ENCODE data around the gene PCNX2.

Gene PCNX2

DNA sequence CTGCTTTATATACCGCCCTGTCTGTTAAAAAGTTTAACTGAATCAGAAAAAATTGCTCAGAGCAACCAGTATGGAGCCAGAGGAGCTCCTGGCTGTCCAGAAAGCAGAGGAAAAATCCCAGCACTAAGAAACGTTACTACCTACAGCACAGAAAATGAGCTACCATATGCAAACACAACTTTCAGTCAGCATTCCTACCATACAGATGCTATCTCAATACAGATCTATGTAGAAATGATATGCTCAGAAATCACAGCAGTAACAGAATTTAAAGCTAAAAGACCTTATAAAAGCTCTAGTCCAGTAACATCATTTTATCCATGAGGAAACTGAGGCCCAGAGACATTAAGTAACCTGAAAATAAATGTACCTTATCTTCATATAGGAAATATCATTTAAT, 38.7 kb downstream of the PCNX2 start:
- DNase-seq (ENCODE audit: low spot score), result no peak

DNA sequence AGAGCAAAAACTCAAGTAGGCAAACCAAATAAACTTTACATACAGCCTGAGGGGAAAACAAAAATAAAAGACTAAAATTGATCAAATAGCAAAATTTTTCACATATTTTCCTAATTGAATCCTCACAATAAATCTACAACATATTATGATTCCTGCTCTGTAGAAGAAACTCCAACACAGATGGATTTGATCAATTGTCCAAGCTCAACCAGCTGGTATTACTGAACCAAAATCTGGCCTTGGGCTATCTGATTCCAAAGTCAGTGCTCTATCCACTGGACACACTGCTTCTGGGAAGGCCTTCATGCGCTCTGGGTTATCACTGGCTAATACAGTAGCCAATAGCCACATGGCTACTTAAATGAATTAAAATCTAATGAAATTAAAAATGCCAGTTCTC, 39.3 kb downstream of the PCNX2 start:
- DNase-seq (ENCODE audit: low spot score), result no peak

DNA sequence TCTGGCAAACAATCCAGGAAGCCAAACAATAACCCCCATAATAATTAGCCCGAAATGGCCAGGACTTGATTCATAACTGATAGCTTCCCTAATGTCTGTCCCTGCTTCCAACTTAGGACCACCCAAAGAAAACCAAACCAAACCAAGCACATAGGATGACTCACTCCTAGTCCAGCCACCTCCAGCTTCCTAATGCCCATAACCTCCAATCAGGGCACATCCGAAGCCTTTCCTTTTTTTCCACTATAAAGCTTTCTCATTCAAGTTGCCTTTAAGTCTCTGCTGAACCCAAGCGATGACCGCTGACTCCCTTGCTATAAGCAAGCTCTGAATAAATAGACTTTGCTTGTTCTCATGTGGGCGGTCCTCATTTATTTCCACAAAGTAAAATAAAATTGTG, 40.4 kb downstream of the PCNX2 start:
- no peak for DNase-seq (ENCODE audit: low spot score)

DNA sequence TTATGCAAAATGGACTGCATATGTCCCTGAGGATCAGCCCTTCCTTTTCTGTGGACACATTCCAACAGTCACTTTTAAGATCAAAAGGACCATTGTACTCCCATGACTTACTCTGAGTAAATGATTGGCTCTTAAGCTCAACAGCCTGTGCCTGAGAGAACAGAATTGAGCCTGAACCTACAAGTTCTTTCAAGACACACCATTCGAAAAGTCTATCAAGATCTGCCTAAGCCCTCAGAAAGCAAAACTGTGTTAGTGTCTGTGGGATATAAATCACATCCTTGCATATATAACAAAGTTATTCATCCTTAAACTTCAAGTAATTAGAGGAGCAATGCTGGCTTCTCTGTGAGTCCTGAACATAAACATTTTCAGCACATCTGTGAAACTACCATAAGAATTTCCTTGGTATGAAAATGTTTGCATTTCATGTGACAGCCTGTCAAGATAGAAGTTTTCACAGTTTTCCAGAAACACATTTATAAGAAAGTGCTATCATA, 41.6 kb downstream of the PCNX2 start:
- DNase-seq (ENCODE audit: low spot score), result no peak

DNA sequence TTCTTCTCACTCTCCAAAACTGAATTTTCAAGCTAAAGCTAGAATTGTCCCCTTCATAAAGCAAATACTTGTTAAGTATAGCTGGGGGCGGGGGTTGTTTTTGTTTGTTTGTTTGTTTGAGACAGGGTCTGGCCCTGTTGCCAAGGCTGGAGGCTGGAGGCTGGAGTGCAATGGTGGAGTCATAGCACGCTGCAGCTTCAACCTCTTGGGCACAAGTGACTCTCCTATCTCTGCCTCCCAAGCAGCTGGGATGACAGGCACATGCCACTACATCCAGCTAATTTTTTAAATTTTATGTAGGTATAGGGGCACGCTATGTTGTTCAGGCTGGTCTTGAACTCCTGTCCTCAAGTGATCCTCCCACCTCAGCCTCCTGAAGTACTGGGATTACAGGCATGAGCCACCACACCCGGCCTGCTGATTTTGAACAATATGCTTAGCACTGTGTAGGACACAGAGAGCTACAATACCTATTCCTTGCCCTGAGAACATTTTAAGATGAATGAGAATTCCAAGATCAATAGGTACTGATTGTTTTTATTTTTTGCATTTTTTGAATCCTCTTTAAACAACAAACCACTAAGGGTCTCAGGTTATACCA, 42.2 kb downstream of the PCNX2 start:
- no peak for DNase-seq (ENCODE audit: low spot score)

DNA sequence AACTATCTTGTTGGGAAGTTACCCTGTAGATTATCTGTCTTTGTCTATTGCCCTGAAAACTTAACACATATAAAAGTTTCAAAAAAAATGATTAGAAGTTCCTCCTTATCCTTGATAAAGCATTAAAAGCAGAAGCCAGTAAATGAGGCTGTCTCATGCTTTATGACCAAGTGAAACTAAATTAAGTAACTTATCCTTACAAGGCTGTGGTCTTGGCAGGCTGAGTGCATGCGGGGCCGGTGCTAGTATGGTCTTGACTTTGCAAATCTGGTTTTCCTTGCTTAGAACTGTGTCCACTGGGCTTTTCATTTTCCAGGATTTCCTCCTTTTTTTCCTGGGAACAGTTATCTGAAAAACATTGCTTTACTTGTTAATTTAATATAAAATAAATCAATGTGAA, 43.1 kb downstream of the PCNX2 start:
- DNase-seq (ENCODE audit: low spot score), result no peak

DNA sequence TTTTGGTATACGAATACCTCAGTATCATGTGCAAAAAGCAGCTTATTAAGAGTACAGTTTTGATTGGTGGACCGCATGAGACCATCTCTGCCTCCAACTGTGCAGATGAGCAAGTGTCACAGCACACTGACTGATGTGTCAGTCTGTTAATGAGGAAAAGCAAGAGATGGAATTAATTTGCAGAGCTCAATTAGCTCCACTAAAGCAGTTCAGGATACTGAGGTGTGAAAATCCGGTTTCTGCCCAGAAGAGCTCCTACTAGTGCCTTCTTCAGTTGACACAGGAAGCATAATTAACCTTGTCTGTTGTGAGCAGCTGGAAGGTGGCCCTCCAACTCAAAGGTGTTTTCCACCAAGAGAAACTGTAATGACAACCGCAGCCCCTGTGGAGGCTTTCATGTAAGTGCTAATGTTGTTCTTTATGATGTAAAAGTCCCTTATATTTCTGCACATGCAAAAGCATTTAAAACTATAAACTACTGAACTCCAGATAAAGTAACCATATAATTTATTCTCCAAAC, 44.3 kb downstream of the PCNX2 start:
- DNase-seq (ENCODE audit: low spot score), result no peak

DNA sequence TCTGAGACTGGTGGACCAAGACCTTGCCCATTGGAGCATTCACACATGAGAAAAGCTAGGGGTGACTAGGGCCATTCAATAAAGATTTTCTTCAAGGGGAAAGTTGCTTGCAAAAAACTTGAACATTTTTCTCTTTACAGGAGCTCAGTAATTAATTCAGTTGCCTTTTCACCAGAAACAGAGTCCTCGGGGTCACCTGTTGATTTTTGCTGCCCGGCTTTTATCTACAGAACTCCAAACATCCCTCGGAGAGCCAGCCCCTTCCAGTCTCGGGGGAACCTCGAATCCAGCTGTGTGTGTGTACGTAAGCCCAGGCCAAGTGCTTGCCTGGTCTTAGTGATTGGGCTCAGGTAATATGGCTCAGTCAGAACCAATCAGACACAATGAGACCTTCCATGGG, 47.5 kb downstream of the PCNX2 start:
- DNase-seq (ENCODE audit: low spot score), result no peak

DNA sequence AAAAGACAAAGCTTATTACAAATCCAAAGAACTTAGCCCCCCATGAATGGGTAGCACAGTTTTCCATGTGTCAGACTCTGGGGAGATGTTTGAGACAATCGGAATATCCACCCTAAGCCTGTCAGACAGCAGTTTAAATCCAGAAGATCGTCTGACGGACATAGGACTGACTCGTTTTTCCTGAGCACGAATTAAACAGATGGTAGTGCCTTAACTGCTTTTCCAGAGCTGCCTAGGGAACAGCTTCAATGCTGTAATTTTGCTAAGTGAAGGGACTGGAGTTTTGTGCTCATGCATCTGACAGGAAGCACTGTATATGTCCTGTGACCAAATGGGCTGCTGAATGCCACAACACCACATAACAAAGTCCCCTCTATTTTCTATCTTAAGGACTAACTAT, 48.6 kb downstream of the PCNX2 start:
- DNase-seq (ENCODE audit: low spot score), result no peak

DNA sequence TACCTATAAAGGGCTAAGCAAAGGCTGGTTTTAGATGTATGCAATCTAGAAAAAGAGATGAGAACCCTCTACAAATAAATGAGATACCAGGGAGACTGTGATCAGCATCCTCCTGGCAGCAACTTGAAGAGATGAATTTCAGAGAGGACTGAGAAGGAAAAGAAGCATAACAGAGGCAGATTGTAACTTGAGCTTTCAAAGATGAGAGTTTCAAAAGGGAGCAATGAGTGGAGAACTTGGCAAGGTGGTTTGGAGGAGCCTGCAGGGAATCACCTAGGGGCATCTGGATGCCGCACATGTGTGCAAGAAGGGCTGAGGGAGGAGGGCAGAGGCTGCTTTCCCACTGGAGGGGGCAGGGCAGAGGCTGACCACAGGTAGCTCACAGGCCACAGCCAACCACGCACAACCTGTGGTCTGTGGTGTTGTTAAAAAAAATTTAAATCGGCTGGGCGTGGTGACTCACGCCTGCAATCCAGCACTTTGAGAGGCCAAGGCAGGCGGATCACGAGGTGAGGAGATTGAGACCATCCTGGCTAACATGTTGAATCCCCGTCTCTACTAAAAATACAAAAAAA, 50.2 kb downstream of the PCNX2 start:
- DNase-seq (ENCODE audit: low spot score), result no peak

DNA sequence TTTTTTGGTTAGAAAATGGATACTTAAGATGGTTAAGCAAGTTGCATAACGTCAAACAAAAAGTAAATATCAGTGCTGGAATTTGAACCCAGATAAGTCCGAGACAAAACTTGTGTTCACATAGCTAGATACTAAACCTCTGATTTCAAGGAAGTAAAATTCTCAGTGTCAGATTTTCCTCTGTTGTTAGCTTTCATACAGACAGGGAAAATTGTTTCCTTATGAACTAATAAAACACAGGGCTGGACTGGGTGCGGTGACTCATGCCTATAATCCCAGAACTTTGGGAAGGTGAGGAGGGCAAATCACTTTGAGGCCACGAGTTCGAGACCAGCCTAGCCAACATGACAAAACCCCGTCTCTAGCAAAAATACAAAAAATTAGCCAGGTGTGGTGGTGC, 51.3 kb downstream of the PCNX2 start:
- no peak for DNase-seq (ENCODE audit: low spot score)

DNA sequence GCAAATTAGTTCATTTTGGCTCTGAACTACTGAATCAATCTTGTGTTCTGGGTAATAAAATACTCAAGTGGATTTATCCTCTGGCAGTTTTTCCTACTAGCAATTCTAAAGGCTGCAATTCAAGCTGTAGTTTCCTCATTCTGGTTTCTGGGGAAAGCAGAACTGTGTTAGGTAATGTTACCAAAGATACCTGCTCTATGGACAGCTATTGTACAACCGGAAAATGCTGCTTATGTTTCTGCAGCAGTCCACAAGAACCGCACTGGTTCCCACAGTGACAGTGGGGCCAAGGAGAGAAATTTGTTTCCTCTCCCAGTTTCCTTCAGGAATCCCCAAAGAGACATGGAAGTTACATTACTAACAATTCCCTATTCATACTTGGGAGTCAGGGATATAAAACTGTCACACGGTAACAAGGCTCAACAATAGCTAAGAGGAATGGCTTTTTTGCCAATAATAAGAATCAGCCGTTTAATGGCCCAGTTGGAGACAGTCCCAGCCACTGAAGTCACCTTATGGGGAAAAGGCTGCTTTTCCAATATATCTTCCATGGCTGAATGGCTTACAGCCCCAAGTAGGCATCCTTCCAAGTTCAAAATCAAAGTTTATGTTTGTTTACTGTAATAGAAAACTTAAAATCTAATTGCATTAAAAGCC, 52.6 kb downstream of the PCNX2 start:
- no peak for DNase-seq (ENCODE audit: low spot score)

DNA sequence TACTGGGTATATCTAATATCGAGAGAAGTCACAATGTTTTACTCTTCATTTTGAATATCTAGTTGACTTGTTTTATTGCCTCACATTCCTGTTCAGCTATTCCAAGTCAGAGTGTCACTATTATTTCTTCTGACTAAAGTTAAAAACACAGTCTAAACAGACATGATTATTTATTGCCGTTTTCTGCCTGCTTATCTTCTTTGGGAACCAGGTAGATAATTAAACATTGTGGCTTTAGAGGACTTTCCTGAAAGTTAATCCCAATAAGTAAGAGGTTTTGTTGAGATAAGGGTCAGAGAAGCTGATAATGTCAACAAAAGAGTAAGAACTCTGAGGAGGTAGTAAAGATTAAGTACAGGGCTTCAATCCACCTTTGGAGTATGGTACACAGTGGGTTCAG, 53.8 kb downstream of the PCNX2 start:
- DNase-seq (ENCODE audit: low spot score), result no peak

DNA sequence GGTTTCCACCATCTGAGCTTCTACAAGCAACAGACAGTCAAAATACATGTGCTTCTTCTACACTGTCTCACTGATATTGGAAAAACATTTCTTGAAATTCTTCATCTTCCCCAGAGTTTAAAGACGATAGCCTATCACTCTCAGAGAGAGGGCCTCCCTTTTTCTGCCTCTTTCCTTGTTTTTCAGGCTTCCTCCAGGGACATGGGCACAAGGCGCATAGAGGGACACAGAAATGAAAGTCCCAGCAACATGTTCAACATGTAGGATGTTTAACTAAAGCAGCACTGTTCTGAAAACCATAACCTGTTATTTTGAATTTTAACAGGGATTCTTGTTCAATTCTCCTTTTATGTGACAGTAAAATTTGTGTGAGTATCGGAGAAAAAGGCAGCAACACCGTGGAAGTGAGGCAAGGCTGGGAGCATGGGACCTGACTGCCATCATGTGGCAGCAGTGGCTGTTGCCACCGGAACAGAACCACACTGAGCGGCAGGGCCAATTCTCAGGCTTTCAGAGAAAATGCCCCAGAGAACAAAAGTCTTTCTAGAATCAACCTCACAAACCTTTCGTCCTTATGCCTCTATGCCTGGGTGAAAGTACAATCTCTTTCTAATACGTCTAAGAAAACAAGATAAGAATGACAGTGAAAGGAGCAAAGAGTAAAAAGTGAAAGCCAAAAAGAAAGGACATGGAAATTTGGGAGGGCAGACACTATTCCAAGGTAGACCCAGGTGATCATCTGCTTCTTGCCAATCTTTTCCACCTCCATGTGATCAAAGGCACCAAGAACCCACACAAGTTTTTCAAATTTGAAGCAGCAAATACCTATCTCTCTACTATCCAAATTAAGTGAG, 54.5 kb downstream of the PCNX2 start:
- no peak for DNase-seq (ENCODE audit: low spot score)

DNA sequence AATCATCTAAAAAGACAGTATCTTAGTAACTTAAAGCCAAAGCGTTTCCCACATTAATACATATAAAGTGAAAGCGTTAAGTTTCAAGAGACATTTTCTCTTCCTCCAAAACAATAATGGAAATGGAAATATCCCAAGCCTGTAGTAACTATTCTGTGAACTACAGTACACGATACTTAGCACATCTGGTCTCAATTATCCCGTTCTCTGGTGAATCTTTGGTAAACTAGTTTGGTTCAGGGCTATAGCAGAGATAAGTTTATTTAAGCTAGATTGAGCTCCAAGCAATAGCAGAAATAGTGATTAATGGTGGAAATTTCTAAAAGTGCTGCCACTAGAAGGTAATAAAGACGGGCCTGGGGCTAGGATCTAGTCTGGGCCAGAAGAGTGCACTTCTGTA, 55.2 kb downstream of the PCNX2 start:
- no peak for DNase-seq (ENCODE audit: low spot score)

DNA sequence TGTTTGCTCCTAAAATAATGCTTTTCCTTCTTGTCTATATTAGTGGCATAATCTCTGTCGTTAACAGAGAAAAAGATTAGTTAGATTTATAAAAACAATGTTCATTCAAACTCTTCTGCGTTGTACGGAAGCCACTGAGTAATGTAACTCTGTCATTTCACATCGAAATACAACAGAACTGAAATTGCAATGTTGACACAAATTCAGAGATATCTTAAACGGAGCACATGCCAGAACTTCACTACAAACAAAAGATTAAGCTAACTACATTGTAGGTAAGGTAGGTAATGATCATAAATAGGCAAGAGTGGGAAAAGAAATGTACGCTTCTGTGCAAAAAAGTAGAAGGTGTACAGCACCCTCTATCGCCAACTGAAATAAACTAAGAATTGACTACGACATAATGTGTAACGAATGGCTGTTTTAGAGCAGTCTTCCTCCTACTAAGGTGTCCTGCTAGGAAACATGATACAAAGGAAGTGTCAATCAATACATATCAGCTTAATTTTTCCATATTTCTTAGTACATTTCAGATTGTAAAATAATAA, 56.6 kb downstream of the PCNX2 start:
- DNase-seq (ENCODE audit: low spot score), result no peak

DNA sequence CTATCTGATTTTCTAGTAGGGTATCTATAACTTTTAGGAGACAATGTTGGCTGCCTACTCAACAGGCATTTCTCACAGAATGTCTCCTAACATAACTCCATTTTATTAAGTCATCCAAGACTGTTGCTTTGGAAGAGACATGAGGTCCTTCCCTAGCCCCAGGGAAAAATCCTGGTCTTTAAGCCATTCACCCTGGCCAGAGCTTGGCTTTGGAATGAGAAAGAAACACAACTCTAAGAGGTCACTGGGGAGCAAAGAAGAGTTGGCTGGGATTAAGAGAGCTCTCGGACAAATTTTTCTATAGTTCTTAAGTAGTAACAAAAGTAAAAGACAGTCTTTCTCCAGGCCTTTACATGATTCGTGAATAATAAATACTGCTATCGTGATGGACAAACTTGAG, 57.9 kb downstream of the PCNX2 start:
- no peak for DNase-seq (ENCODE audit: low spot score)

DNA sequence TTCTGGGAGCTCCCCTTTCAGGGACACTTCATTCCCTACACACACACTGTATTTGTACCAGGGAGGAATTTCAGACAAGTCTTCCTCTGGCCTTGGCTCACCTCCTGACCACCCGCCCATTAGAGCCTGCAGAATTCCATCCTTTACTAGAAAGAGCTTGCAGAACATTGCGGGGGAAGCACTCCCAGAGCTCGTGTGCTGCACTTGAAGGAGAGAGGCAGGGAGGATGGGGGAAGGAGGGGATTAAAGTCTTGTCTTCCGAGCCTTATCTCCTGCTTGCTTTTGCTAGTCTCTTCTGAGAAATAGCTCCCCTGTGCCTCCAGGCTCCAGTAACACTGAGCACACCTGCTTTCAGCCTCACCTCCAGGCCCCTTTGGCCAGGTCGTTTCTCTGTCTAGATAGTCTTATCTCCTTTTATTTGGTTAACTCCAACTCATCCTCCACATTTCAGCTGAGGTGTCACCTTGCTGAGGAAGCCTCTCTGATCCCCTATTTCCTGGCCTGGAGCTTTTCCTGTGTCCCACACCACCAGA, 62.0 kb downstream of the PCNX2 start:
- DNase-seq (ENCODE audit: low spot score), result no peak

DNA sequence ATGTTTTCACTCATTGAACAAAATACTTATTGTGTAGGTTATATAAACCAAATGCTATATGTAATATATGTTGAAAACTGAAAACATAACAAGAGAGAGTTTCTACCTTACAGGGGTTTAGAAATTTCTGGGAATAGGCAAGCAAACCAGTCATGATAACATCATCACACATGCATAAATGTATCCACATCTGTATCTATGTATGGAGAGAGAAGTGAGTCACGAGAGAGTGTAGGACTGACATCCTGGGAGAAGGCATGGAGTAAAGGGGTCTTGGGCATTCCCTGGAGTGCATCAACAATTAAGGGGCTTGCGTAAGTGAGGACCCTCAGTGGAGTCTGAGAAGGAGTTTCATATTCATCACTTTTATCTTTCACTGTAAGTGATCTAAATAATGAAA, 65.5 kb downstream of the PCNX2 start:
- no peak for DNase-seq (ENCODE audit: low spot score)

DNA sequence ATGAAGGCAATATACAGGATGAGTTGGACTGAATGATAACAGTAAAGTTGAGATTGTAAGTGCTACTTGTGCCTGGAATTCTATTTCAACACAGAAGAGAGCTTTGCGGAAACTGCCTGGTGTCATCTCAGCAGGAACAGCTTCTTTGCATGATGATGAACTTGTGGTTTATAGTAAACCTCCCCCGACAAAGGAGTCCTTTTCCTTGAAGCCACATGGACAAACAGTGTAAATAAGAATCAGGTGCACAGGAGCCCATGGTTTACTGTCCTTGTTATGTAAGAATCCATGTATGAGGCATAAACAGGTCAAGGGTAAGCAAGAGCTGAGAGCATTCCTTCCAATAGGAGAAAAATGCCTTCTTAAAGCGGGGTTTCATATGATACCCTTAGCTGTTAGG, 66.2 kb downstream of the PCNX2 start:
- DNase-seq (ENCODE audit: low spot score), result no peak

DNA sequence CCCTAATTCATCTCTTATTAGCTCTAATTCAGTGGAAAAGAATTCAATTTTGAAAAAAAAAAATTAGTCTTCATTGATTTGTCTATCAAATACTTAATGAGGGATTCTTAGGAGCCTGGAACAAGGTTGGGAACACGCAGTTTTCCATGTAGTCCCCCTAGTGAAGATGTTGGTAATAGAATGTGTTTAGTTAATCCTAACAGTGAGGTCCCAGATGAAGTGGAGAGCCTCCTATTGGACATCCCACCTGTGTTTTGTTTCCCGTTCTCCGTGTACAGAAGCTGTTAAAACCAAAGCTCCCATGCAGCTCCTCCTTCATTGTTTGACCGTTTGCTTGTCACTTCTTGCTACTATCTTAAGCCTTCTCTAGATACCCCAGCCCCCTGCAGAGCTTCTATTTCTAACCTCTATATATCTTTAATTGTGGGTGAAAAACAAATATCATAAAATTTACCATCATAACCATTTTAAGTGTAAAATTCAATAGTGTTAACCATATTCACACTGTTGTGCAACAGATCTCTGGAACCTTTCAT, 67.5 kb downstream of the PCNX2 start:
- DNase-seq (ENCODE audit: low spot score), result no peak

DNA sequence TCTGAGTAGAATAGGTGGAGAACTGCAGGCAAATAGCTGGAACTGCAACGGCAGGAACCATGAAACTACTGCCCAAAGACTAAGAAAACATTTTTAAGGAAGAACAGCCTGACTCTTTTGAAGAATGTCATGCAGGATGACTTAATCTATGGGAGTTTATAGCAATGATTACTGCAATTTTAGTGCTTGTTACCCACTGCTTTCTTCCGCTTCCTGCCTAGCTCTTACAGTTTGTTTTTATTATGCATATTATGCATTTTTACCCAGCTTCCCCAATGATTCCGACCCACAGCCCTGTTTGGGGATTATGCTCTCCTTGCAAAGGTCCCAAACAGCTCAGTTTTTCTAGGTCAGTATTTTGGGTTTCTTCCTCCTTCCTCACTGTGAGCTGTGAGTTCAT, 71.2 kb downstream of the PCNX2 start:
- no peak for DNase-seq (ENCODE audit: low spot score)

All from hematopoietic multipotent progenitor cell treated with erythropoietin and hydrocortisone succinate and interleukin-3 and kit ligand, for 17 days (in vitro differentiated cells).